Measurements from ENCODE around the gene EBF3.

The EBF3 gene, protein sequence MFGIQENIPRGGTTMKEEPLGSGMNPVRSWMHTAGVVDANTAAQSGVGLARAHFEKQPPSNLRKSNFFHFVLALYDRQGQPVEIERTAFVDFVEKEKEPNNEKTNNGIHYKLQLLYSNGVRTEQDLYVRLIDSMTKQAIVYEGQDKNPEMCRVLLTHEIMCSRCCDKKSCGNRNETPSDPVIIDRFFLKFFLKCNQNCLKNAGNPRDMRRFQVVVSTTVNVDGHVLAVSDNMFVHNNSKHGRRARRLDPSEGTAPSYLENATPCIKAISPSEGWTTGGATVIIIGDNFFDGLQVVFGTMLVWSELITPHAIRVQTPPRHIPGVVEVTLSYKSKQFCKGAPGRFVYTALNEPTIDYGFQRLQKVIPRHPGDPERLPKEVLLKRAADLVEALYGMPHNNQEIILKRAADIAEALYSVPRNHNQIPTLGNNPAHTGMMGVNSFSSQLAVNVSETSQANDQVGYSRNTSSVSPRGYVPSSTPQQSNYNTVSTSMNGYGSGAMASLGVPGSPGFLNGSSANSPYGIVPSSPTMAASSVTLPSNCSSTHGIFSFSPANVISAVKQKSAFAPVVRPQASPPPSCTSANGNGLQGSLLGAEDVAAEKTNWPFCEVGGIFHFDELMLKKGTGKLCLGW

DNA sequence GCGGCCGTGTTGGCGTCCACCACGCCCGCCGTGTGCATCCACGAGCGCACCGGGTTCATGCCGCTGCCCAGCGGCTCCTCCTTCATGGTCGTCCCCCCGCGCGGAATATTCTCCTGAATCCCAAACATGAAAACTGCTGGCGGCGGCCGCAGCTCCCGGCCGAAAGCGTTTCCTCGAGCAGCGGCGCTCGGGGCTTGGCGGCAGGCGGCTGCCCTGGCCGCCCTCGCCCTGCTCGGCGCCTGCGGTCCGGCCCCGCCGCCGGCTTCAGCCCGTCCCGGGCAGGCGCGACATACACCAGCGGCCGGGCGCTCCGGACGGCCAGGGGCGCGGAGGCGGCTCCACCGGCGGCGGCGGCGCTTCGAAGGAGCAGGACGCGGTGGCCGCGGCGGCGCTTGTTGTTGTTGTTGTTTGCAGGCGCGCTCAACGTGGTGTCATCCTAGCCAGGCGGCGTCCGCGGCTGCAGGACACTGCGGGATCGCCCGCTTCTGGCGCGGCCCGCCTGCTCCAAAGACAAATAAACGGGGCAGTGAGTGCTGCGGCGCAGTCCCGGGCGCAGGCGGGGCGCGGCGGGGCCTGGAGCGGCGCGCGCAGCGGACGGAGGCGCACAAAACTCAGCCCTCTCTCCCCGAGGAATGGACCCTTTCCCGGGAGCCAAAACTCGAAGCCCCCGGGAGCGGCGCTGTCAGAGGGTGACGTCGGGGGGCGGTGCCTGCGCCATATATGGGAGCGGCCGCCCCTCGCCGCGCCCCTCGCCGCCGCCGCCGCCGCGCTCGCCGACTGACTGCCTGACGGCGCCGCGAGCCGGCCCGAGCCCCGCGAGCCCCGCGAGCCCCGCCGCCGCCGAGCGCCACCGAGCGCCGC, at the start of gene EBF3:
TSS of gene EBF3 (minus strand) at position 634 of the 861 bp plus-strand sequence. CDS start at position 128, 506 bp downstream.
- DNase-seq (ENCODE audit: low read depth) = peak; percentile 44

DNA sequence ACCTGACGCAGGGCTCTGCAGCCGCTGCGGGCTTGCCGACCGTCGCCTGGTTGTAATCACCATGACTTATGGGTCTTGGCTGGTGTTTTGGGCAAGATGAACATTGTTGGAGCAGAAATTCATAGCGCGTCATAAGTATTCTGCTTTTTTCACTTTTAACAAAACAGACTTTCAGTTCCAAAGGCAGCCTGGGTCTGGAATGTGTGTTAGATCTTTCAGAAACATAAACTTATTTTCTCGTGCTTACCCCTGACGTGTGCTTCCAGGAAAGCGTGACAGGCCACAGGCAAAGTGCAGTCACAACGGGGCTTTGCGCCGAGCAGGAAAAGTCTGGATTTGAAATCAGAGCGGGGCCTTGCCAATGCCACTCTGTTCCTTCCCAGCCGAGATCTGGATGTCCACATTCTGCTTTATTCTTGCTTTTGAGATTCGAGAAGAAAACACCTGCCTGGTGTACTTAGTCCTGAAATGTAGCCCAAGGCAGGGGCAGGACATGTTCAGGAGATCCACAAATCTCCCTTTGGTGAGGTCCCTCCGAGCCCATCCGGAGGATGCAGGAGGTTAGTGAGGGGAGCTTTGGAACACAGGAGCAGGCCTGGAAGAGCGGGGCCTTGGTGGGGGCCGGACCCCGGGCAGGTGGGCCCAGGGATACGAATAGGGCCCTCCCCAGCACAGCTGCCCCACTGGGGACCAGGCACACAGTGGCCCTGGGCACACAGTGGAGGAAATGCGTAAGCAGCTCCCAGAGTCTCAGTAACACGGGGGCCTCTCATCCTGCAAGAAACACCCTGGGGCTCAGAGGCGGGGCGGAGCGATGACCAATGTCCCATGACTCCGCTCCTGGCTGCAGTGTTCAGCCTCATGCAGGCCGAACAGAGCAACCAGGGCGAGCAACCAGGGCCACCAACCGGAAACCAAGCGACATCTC, 49.5 kb upstream of the EBF3 start:
- DNase-seq (ENCODE audit: low read depth) = no peak

DNA sequence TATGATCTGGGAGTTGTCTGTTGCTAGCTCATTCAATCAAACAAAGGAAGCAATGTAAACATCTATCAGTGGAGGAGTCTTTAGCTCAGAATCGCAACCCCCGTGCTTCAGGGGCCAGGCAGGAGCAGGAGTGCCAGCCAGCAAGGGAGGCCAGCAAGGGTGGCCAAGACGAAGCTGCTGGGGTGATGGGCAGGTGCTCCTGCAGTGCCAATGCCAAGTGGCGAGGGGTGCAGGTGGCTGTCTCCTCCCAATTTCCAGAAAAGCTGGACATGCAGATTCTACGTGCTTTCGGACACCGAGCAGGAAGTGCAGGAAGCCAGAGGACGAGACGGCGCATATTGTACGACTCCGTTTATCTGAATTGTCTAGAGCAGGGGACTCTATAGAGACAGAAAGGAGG, 48.1 kb upstream of the EBF3 start:
- DNase-seq (ENCODE audit: low read depth) = no peak

DNA sequence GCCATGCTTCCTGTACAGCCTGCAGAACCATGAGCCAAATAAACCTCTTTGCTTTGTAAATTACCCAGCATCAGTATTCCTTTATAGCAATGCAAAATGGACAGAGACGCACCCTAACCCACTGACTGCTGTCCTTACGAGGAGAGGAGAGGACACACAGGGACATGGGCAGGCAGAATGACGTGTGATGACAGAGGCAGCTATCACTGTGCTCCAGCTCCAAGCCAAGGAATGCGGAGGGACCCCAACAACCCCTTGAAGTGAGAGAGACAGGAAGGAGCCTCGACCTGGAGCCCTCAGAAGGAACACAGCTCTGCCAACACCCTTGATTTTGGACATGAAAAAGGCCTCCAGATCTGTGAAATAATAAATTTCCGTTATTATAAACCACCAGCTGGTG, 46.6 kb upstream of the EBF3 start:
- no peak for DNase-seq (ENCODE audit: low read depth)

DNA sequence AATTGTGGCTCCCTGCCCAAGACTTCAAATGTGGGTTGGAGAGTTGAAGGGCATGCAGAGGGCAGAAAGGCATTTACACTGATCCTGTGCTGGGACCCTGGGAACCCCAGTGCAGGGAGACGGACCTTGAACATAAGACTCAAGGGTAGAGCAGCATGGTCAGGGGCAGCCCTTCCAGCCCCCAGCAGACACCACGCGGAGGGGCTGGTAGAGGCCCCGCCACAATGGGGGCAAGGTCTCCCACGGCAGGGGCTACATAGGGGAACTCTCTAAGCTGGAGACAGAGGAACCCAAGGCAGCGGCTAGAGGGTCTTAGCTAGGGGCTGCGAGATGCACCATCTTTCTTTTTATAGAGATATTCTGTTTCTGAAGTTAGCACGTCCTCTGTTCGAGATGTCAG, 45.2 kb upstream of the EBF3 start:
- no peak for DNase-seq (ENCODE audit: low read depth)

DNA sequence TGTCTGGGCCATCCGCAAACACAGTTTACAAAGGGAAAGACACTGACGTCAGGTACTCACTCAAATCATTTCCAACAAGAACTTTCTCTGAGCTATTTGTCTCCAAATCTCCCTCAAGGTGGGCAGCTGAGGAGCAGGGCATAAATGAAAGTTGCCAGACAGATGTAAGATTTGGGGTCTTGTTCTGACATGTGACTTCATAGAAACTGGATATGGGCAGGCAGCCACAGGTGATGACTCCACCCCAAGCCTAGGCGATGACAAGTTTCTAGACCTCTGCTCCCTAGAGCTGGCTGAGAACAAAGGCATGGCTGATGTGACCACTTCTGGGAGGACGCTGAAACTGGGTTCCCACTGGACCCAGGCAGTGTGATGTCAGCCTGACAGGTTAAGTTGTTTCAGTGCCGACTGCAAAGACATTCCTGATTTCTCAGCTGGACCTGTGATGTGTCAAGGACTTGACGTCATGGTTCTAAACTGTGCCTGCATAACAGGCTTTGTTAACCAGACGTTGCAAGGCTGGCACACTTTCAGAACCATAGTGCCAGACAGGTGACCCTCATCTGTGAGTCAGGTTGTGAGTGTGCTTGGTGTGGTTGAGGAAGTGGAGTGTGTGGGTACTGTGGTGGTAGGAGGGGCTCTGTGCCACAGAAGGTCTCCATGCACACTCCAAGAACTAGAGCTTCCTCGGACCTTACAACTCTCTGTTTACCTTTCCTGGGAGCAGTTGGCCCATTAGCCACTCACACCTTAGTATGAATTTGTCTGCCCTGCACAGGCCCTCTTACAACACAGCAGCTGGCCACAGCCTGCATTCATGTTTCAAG, 39.9 kb upstream of the EBF3 start:
- DNase-seq (ENCODE audit: low read depth) = no peak

DNA sequence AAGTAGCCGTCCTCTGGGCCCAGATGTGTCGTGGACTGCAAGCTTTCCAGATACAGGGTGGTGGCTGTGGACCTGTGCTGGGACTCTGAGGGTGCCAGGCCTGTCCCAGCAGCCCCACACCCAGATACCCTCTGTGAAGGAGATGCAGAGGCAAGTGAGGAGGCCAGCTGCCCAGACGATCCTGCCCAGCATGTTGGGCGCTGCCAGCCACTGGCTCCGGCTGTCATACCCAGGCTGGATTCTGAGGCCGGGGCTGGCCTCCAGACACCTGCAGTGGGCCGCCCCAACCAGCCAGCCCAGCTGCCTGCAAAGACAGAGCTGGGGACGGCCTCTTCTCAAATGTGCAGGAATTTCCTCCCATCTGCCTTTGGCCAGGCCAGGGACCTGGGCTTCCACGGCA, 39.1 kb upstream of the EBF3 start:
- DNase-seq (ENCODE audit: low read depth) = no peak

DNA sequence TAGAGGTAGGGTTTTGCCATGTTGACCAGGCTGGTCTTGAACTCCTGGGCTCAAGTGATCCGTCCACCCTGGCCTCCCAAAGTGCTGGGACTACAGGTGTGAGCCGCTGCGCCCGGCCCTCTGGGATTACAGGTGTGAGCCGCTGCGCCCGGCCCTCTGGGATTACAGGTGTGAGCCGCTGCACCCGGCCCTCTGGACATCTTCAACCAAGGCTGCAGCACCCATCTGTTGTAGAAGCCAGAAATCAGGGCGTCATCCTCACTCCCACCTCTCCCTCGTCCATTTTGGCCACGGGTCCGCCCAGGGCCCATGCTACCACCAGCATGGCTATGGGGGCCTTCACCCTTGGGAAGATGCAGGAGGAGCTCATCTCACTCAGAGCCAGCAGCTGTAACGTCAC, 38.5 kb upstream of the EBF3 start:
- DNase-seq (ENCODE audit: low read depth) = no peak

DNA sequence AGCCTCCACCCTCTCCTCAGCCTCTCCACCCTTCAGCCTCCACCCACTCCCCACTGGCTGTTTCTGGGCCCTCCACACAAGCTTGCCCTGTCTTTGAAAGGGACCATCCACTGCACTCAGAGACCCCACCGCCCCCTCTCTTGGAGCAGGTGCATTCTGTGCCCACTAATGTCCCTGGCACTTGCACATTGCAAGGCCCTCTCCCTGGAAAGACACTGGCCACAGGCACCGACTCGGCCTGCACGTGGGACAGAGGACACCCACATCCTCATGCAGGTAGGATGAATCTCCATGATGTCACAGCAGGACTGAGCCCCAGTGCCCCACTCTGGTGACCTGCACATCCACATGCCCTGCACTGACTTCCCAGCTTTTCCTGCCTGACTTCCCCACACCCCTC, 36.8 kb upstream of the EBF3 start:
- no peak for DNase-seq (ENCODE audit: low read depth)

DNA sequence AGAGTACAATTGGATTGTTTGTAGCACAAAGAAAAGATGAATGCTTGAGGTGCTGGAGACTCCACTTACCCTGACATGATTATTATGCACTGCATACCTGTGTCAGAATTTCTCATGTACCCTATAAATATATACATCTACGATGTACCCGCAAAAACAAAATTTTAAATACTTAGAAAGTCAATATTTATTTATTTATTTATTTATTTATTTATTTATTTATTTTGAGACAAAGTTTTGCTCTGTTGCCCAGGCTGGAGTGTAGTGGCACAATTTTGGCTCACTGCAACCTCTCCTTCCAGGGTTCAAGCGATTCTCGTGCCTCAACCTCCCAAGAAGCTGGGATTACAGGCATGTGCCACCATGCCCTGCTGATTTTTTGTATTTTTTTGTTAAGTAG, 35.1 kb upstream of the EBF3 start:
- no peak for DNase-seq (ENCODE audit: low read depth)

DNA sequence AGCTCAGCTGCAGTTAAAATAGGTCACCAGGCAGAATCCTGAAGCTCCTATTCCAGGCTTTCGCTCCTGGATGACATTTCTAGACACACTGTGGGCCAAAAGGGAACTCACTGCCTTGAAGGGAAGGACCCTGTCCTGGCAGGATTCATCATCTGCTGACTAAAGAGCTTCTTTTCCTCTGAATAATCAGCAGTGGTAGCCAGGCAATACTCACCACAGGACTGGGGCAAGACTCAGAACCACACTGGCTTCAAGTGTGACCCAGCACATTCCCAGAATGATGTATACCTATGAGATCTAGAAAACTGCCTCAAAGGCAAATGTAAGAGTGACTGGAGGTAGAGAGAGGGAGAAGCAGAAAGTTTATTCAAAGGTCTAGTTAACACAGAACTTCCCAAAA, 29.5 kb upstream of the EBF3 start:
- peak; percentile 74 for DNase-seq (ENCODE audit: low read depth)

DNA sequence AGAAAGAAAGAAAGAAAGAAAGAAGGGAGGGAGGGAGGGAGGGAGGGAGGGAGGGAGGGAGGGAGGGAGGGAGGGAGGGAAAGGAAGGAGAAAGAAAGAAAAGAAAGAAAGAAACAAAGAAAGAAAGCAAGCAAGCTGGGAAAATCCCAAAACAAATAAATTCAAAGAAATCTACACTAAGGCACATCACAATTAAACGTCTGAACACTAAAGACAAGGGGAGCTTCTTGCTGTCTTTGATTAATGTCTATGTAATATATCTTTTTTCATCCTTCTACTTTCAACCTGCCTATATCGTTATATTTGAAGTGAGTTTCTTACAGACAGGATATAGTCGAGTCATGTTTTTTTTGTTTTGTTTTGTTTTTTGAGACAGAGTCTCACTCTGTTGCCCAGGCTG, 28.3 kb upstream of the EBF3 start:
- DNase-seq (ENCODE audit: low read depth) = no peak

DNA sequence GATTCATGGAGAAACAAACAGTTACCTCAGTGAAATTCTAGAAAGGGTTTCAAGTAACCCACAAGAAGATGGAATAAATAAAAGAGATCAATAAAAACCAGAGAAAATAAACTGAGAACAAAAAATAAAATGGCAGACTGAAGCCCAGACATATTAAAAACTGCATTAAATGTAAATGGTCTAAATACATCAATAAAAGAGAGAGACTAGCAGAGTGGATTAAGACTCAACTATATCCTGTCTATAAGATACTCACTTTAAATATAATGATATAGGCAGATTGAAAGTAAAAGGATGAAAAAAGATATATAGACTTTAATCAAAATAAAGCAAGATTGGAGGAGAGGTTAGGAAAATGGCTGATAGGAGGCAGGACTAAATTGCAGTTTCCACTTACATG, 18.8 kb upstream of the EBF3 start:
- DNase-seq (ENCODE audit: low read depth) = no peak

DNA sequence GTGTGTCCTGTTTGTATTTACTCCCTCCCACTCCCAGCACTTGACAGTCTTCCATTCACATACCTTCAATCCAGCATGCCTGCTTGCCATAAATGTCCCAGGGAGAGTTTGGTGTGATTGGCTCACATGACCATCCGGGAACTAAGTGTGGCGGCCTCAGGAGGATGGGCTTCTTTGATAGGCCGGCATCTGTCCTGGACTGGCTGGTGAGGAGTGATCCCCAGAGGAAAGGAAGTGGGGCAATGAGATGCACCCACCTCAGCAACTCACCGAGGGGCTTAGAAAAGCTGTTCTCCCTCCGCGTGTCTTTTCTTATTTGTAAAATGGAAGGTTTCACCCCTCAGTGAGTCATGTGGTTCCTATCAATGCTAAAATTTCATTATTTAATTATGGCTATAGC, 14.9 kb upstream of the EBF3 start:
- DNase-seq (ENCODE audit: low read depth) = no peak

DNA sequence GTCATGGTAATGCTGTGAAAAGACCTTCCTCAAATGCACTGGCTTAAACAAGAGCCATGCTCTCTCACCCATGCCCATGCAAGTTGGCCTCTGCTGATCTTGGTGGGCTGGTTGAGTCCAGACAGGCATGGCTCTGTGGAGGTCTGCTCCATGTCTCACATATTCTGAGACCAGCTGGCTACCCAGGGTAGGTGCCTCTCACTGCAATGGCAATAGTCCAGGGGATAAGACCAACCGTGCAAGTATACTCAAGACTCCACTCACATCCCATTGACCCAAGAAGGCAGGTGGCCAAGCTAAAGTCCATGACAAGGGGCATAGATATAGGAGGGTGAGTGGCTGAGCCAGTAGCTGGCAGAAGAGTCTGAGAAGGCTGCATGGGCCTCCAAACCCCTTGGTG, 14.2 kb upstream of the EBF3 start:
- no peak for DNase-seq (ENCODE audit: low read depth)

DNA sequence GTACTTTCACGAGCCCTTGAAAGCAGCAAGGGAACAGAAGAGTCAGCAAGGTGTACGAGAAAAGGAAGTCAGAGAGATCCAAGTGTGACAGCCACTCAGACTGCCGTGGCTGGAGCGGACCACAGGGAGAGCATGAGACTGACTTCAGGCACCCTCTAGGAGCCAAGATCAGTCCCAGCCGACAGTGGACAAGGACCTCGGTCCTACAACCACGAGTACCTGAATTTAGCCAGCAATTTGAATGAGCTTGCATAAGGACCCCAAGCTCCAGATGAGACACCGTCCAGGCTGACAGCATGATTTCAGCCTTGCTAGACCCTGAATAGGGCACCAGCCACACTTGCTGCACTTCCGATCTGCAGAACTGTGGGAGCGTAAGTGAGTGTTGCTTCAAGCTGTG, 13.7 kb upstream of the EBF3 start:
- DNase-seq (ENCODE audit: low read depth) = no peak

DNA sequence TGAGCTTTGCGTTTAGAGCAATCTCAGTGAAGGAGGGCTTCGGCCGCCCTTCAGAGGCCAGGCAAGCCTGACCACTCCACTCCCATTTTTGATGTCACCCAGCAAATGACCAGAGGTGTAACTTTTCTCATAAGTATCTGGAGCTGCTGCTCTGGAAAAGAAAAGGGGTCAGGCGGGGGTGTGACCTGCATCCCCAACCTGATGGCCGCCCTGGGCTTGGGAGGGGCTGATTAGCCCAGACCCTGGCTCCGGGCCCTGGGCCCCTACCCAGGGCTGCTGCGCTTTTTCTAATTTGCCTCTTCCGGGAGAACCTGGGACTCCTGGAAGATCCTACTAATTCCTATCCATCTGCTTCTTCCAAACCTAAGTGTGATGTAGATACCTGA, 9.6 kb upstream of the EBF3 start:
- no peak for DNase-seq (ENCODE audit: low read depth)

DNA sequence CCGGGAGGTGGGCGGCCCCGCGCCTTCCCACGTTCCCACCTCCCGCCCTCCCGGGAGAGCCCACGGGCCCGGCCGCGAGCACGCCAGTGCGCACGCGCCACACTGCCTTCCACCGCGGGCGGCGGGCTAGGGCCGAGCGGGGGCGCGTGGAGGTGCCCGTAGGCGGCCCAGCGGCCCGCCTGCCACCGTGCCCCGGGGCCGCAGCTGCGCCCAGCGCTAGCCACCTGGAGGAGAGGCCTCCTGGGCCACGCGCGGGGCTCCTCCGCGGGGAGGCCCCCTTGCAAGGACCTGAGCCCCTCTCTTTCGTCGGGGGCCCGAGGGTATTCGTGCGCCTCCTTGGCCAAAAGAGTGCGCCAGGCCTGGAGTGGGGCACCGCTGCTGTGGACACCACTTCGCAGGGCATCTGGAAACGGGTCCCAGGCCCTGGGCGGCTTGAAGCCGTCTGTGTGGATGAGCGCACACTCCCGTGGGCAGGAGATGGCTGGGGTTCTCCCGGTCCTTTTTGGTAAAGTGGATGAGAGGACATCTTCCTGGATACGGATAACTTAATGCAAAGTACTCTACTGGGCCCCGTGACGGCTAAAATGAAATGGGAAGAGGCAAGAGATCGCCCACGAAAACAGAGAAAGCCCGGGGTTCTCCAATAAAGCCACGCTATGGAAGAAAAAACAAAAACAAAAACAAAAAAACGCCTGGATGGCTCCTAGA, 9.0 kb upstream of the EBF3 start:
- DNase-seq (ENCODE audit: low read depth) = no peak

DNA sequence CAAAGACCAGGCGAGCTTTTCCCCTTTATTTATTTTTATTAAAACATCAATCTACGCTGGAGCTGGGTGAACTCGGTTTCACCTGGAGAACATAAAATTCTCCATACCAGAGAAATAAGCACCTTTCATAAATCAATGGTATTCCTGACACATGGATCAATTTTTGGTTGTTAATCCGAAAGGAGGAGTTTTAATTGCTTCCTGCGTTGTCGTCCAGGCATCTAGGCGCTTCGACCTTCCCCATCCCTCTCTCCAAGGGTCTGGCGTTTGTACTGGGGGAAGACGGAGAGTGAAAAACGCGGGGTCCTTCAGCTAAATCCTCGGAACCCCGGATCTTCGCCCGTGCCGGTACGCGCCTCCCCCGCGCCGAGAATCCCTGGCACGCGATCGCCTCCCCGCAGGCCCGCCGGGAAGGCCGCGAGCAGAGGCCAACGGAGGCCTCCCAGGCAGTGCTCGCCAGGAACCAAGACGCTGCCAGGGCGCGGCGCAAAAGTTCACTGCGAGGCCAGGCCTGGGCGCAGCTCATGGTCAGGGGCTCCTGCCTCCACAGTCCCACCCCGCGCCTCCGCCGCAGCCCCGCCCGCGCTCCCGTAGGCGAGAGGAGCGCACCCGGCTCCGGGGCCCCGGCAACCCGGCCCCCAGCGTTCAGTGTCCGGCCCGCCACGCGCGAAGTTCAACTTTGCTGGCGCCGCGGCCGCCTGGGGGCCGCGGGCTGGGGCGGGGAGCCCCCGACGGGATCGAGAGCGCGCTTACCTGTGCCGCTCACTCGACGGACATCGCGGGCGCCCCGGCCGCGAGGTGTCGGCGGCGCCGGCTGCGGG, 8.3 kb upstream of the EBF3 start:
- no peak for DNase-seq (ENCODE audit: low read depth)

Data from GM04504 (cell line).